ENCODE data around the gene MTX2.
"Not testable (repeated sequence)": the region's sequence is repeated elsewhere in the genome, so short reads cannot be mapped to it uniquely, and the experiment has no call there.

The MTX2 gene

GRCh38 chr2:176297737-176298136 lies 28.5 kb downstream of the MTX2 start:
- no peaks in the 10 kb centered on the region for H3K36me3 ChIP-seq (ENCODE audit: control insufficient read depth, insufficient read depth, low read length)
- H3K4me3 ChIP-seq (replicated peaks; ENCODE audit: low read depth, low read length): no peak overlapping the region
- no peak for TF ChIP-seq CTCF (IDR thresholded peaks at IDR 0.05; ENCODE audit: insufficient read depth, low read length, poor library complexity, severe bottlenecking)
- no peaks in the 10 kb centered on the region for H3K27me3 ChIP-seq (replicated peaks; ENCODE audit: control insufficient read depth, insufficient read depth, low read length)
- DNase-seq (ENCODE audit: extremely low read depth, insufficient read length): no peak

- DNase-seq (ENCODE audit: extremely low read depth, insufficient read length); H3K36me3 ChIP-seq (ENCODE audit: control insufficient read depth, insufficient read depth, low read length): not testable (repeated sequence)
These were observed 36.8 kb downstream of the MTX2 start for GRCh38 chr2:176306020-176306419.

GRCh38 chr2:176317199-176317598 lies 48.0 kb downstream of the MTX2 start:
- no peak for DNase-seq (ENCODE audit: extremely low read depth, insufficient read length)
- Histone ChIP-seq H3K4me3 (replicated peaks; ENCODE audit: low read depth, low read length) (no peak overlapping the region), H3K36me3 (ENCODE audit: control insufficient read depth, insufficient read depth, low read length) (no peaks in the 10 kb centered on the region; the same call in 1 of the 2 replicates), H3K27me3 (replicated peaks; ENCODE audit: control insufficient read depth, insufficient read depth, low read length) (no peaks in the 10 kb centered on the region)
- no peak for TF ChIP-seq CTCF (IDR thresholded peaks at IDR 0.05; ENCODE audit: insufficient read depth, low read length, poor library complexity, severe bottlenecking)

More at GRCh38 chr2:176306020-176306419, 36.8 kb downstream of the MTX2 start:
- H3K27me3 ChIP-seq (replicated peaks; ENCODE audit: control insufficient read depth, insufficient read depth, low read length); H3K4me3 ChIP-seq (replicated peaks; ENCODE audit: low read depth, low read length): not testable (repeated sequence)

- no peak for DNase-seq (ENCODE audit: extremely low read depth, insufficient read length)
- Histone ChIP-seq H3K36me3 (ENCODE audit: control insufficient read depth, insufficient read depth, low read length) (no peaks in the 10 kb centered on the region; the same call in 1 of the 2 replicates), H3K4me3 (replicated peaks; ENCODE audit: low read depth, low read length) (no peak overlapping the region), H3K27me3 (replicated peaks; ENCODE audit: control insufficient read depth, insufficient read depth, low read length) (no peaks in the 10 kb centered on the region)
- TF ChIP-seq CTCF (IDR thresholded peaks at IDR 0.05; ENCODE audit: insufficient read depth, low read length, poor library complexity, severe bottlenecking): no peak
These were observed 48.4 kb downstream of the MTX2 start for GRCh38 chr2:176317623-176318065.

- TF ChIP-seq CTCF (IDR thresholded peaks at IDR 0.05; ENCODE audit: insufficient read depth, low read length, poor library complexity, severe bottlenecking): no peak
- Histone ChIP-seq H3K27me3 (replicated peaks; ENCODE audit: control insufficient read depth, insufficient read depth, low read length) (no peaks in the 10 kb centered on the region), H3K4me3 (replicated peaks; ENCODE audit: low read depth, low read length) (no peak overlapping the region), H3K36me3 (ENCODE audit: control insufficient read depth, insufficient read depth, low read length) (no peaks in the 10 kb centered on the region; the same call in 1 of the 2 replicates)
- no peak for DNase-seq (ENCODE audit: extremely low read depth, insufficient read length)
These were observed 52.7 kb downstream of the MTX2 start for GRCh38 chr2:176321916-176322315.

GRCh38 chr2:176324862-176325261 lies 55.6 kb downstream of the MTX2 start:
- no peak for DNase-seq (ENCODE audit: extremely low read depth, insufficient read length)
- no peak overlapping the region for H3K4me3 ChIP-seq (replicated peaks; ENCODE audit: low read depth, low read length)
- H3K36me3 ChIP-seq (ENCODE audit: control insufficient read depth, insufficient read depth, low read length): no peaks in the 10 kb centered on the region
- no peak for TF ChIP-seq CTCF (IDR thresholded peaks at IDR 0.05; ENCODE audit: insufficient read depth, low read length, poor library complexity, severe bottlenecking)
- no peaks in the 10 kb centered on the region for H3K27me3 ChIP-seq (replicated peaks; ENCODE audit: control insufficient read depth, insufficient read depth, low read length)
